Endothelial cell of umbilical vein (primary cell): ENCODE data around the gene EEF1AKMT4. TPM values are rescaled to one million over a fixed set of nuclear protein-coding genes. Genes with fewer than 3 reads are reported as not detected.

ENCODE experiments used
- BruUV-seq: library from RNA; stranded (reverse); fragments of 400-500 nt; replicated peaks from 2 replicates; lab custom pipeline; 2021; lab: Mats Ljungman, UMichigan
- CTCF ChIA-PET: fragments of 300-600, 350-600 bp; sonication (Branson Sonifier 250); formaldehyde crosslinking; loops from one replicate; lab custom pipeline; 2021; ENCODE audit warnings: antibody characterized with exemption, inconsistent platforms; lab: Charles Lee
- POLR2A ChIA-PET: fragments of 300-600, 350-600 bp; sonication (Branson Sonifier 250); formaldehyde crosslinking; loops from one replicate; lab custom pipeline; 2021; ENCODE audit warnings: antibody characterized with exemption, inconsistent platforms; lab: Charles Lee
- DNase-seq: peaks from one replicate; pipeline ENCODE4 v3.0.0-alpha.2; 2011; ENCODE audit warnings: low read depth, low spot score
- FAIRE-seq: peaks from 2 replicates; lab custom pipeline; 2011; peaks lifted over from hg19 to GRCh38; lab: Jason Lieb, UNC
- H2AFZ ChIP-seq: 2 replicates; pipeline ENCODE4 v1.6.0; 2012; ENCODE audit warnings: low read depth, low read length, control low read depth, inconsistent platforms
- H3K27ac ChIP-seq: 2 replicates; pipeline ENCODE4 v1.5.1; 2011; ENCODE audit warnings: low read depth, mild to moderate bottlenecking, control low read depth, low read length, moderate library complexity; ENCODE audit not compliant: insufficient read depth
- H3K27me3 ChIP-seq, 2 experiments: 2 replicates each; pipeline versions ENCODE4 v1.6.0 to v1.6.1; 2011; ENCODE audit warnings: low read length in 2 of 2, mixed read lengths in 1 of 2; ENCODE audit not compliant: control insufficient read depth in 2 of 2, insufficient read depth in 2 of 2
- H3K36me3 ChIP-seq, 2 experiments: 2 replicates in 1 of 2; 3 replicates in 1 of 2; pipeline ENCODE4 v1.5.1; 2011; ENCODE audit warnings: low read length in 2 of 2, mild to moderate bottlenecking in 1 of 2, moderate library complexity in 1 of 2; ENCODE audit not compliant: control insufficient read depth in 2 of 2, insufficient read depth in 2 of 2; ENCODE audit errors: extremely low read depth in 1 of 2
- H3K4me1 ChIP-seq: 3 replicates; pipeline ENCODE4 v1.5.1; 2011; ENCODE audit warnings: mild to moderate bottlenecking, low read length; ENCODE audit not compliant: control insufficient read depth, insufficient read depth; ENCODE audit errors: extremely low read depth
- H3K4me2 ChIP-seq: 2 replicates; pipeline ENCODE4 v1.6.1; 2011; ENCODE audit warnings: low read length, control low read depth, mixed read lengths; ENCODE audit not compliant: insufficient read depth
- H3K4me3 ChIP-seq, 3 experiments: fragments of 200-600 bp in 1 of 3; sonication (generic), shearing (Covaris generic) in 1 of 3; replicated peaks in 1 of 3; 2 replicates each; pipeline ENCODE4 v1.5.1; 2011 to 2016; ENCODE audit warnings: control low read depth in 3 of 3, low read length in 3 of 3, mild to moderate bottlenecking in 2 of 3, inconsistent platforms in 1 of 3, low read depth in 1 of 3, moderate library complexity in 1 of 3; ENCODE audit not compliant: insufficient read depth in 1 of 3
- H3K79me2 ChIP-seq: 2 replicates; pipeline ENCODE4 v1.6.0; 2012; ENCODE audit warnings: low read length, inconsistent platforms; ENCODE audit not compliant: control insufficient read depth, insufficient read depth
- H3K9ac ChIP-seq: replicated peaks from 2 replicates; pipeline ENCODE3; 2011; ENCODE audit warnings: low read length, control low read depth; ENCODE audit not compliant: insufficient read depth; ENCODE audit errors: extremely low read depth
- H3K9me1 ChIP-seq: replicated peaks from 3 replicates; pipeline ENCODE4 v1.6.0; 2011; ENCODE audit warnings: mild to moderate bottlenecking, low read length; ENCODE audit not compliant: control insufficient read depth, insufficient read depth; ENCODE audit errors: extremely low read depth
- H3K9me3 ChIP-seq: replicated peaks from 2 replicates; pipeline ENCODE4 v1.5.1; 2012; ENCODE audit warnings: low read length, inconsistent platforms; ENCODE audit not compliant: control insufficient read depth, insufficient read depth
- H4K20me1 ChIP-seq: replicated peaks from 2 replicates; pipeline ENCODE3; 2011; ENCODE audit warnings: mild to moderate bottlenecking, low read length; ENCODE audit not compliant: control insufficient read depth, insufficient read depth; ENCODE audit errors: extremely low read depth
- EZH2 ChIP-seq: IDR thresholded peaks from 2 replicates; pipeline ENCODE4 v1.6.1; 2012; ENCODE audit warnings: borderline replicate concordance, low read depth, mild to moderate bottlenecking, moderate library complexity, low read length, inconsistent platforms; ENCODE audit not compliant: severe bottlenecking
- MYC ChIP-seq: IDR thresholded peaks from one replicate; pipeline ENCODE4 v1.6.1; 2011; ENCODE audit warnings: mild to moderate bottlenecking, low read depth, low read length
- POLR2A ChIP-seq: IDR thresholded peaks from 2 replicates; pipeline ENCODE4 v1.6.1; 2012; ENCODE audit warnings: low read depth, mild to moderate bottlenecking, control low read depth, low read length
- dilution Hi-C: fragments of 300-500 bp; cut with MboI; formaldehyde crosslinking; loops from one replicate; pipeline ENCODE4 v1.15.0; 2019; ENCODE audit warnings: low sequenced_read_pairs; ENCODE audit not compliant: extremely low pct_ligation_motif_present
- intact Hi-C: fragments of 100-400 bp; cut with micrococcal nuclease; formaldehyde crosslinking; loops from one replicate; pipeline ENCODE4 v1.10.0; 2022
- polyA plus RNA-seq, 4 experiments: library from polyadenylated mRNA; depleted of rRNA in 3 of 4; stranded (reverse) in 3 of 4; unstranded in 1 of 4; fragments of >200 nt; gene quantifications; 2 replicates each; pipeline versions ENCODE4 v1.2.1 to v1.2.3, GENCODE V29; 2011 to 2012; ENCODE audit warnings: missing spikeins in 1 of 4
- total RNA-seq: library from RNA; stranded (reverse); gene quantifications from 2 replicates; pipeline ENCODE4 v1.2.3, GENCODE V29; 2021
- TF ChIP-seq, protein P1 (sequence below): IDR thresholded peaks from 2 replicates; pipeline ENCODE4 v1.6.1; 2011; ENCODE audit not compliant: insufficient read depth, insufficient read length
- TF ChIP-seq, protein P2 (sequence below), 2 donors: IDR thresholded peaks; 1 replicate in 1 of 2; 2 replicates in 1 of 2; pipeline ENCODE4 v1.5.1; 2011; ENCODE audit warnings: low read length in 2 of 2, mild to moderate bottlenecking in 2 of 2, moderate library complexity in 2 of 2, control low read depth in 1 of 2, inconsistent platforms in 1 of 2, low read depth in 1 of 2; ENCODE audit not compliant: insufficient read depth in 1 of 2; ENCODE audit errors: extremely low read depth in 1 of 2

The EEF1AKMT4 gene
- total and polyA plus RNA-seq, 2 donors (not counting 3 experiments of a cell fraction or from before 2014, with no cell fraction given) = 3.4 to 8.0 TPM

GRCh38 chr3:184241447-184242296, 7.8 kb upstream of the EEF1AKMT4 start:
- intact Hi-C loops = loop anchor here (5.0 kb wide), 1 partner anchor 224 kb away; the partner anchor contains the start of gene ABCC5
- no TSS peak for BruUV-seq
- CTCF ChIA-PET = interaction anchor here (0.6 to 8.1 kb wide), 16 partner anchors 9 to 349 kb away, joined by 3 to 98 read pairs (median 5); partner anchors contain the start of genes ABCF3, AP2M1, CAMK2N2 and EIF2B5

More at GRCh38 chr3:184241447-184242296, 7.8 kb upstream of the EEF1AKMT4 start:
- Histone ChIP-seq H3K4me2 (no peak overlapping the region), H3K36me3 (peaks cover 0 to 21% of the 10 kb centered on the region in 2 experiments), H3K9me3 (no peaks in the 10 kb centered on the region), H3K4me1 (no peaks in the 10 kb centered on the region), H3K4me3 (no peak overlapping the region), H3K27ac (no peak overlapping the region), H3K9me1 (no peaks in the 10 kb centered on the region), H4K20me1 (no peaks in the 10 kb centered on the region), H3K79me2 (no peaks in the 10 kb centered on the region), H3K27me3 (no peaks in the 10 kb centered on the region), H3K9ac (no peak overlapping the region), H2AFZ (no peak overlapping the region)
- FAIRE-seq (no peak), DNase-seq (peak; percentile 48)
- TF ChIP-seq MYC (no peak), EZH2 (peak; percentile 34), POLR2A (no peak)
- TF ChIP-seq, protein P1, sequence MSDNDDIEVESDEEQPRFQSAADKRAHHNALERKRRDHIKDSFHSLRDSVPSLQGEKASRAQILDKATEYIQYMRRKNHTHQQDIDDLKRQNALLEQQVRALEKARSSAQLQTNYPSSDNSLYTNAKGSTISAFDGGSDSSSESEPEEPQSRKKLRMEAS = no peak
- TF ChIP-seq, protein P2, sequence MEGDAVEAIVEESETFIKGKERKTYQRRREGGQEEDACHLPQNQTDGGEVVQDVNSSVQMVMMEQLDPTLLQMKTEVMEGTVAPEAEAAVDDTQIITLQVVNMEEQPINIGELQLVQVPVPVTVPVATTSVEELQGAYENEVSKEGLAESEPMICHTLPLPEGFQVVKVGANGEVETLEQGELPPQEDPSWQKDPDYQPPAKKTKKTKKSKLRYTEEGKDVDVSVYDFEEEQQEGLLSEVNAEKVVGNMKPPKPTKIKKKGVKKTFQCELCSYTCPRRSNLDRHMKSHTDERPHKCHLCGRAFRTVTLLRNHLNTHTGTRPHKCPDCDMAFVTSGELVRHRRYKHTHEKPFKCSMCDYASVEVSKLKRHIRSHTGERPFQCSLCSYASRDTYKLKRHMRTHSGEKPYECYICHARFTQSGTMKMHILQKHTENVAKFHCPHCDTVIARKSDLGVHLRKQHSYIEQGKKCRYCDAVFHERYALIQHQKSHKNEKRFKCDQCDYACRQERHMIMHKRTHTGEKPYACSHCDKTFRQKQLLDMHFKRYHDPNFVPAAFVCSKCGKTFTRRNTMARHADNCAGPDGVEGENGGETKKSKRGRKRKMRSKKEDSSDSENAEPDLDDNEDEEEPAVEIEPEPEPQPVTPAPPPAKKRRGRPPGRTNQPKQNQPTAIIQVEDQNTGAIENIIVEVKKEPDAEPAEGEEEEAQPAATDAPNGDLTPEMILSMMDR (IDR thresholded peaks at IDR 0.05; ENCODE audit: extremely low read depth in 1 of 2, insufficient read depth in 1 of 2, low read depth in 1 of 2, low read length in 2 of 2) = peak; percentile 50 to 83
- POLR2A ChIA-PET = no interaction called here
- dilution Hi-C loops = no loop called here
